ENCODE measurements around the gene LPP.

- TF ChIP-seq CTCF (conservative IDR thresholded peaks at IDR 0.05; ENCODE audit: low read depth, low read length) (no peak), EZH2 (IDR thresholded peaks at IDR 0.05; ENCODE audit: low read length, unreplicated experiment) (no peak), EZH2phosphoT487 (IDR thresholded peaks at IDR 0.05; ENCODE audit: borderline replicate concordance, low read length) (no peak)
Observed at GRCh38 chr3:188520466-188520865, 366.5 kb downstream of the LPP start.

Data from PC-3 (cell line).